ENCODE measurements around the gene BRWD1.

Gene BRWD1

DNA sequence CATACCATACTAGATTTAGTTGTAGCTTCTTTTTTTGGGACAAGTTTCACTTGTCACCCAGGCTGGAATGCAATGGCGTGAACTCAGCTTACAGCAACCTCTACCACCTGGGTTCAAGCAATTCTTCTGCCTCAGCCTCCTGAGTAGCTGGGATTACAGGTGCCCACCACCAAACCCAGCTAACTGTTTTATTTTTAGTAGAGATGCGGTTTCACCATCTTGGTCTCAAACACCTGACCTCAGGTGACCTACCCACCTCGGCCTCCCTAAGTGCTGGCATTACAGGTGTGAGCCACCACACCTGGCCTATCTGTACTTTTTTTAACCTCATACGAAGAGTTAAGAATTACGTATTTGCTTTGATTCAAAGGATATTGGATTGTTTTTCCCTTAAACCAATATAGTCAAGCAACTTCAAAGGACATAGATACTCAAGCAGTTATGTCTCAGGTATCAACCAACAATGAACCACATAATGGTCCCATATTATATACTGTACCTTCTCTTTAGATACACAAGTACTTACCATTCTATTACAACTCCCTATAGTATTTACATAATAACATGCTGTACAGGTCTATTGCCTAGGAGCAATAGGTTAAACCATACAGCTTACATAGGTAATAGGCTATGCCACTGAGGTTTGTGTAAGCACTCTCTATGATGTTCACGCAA lies 28.0 kb upstream of the BRWD1 start:
- TF ChIP-seq, protein P1, sequence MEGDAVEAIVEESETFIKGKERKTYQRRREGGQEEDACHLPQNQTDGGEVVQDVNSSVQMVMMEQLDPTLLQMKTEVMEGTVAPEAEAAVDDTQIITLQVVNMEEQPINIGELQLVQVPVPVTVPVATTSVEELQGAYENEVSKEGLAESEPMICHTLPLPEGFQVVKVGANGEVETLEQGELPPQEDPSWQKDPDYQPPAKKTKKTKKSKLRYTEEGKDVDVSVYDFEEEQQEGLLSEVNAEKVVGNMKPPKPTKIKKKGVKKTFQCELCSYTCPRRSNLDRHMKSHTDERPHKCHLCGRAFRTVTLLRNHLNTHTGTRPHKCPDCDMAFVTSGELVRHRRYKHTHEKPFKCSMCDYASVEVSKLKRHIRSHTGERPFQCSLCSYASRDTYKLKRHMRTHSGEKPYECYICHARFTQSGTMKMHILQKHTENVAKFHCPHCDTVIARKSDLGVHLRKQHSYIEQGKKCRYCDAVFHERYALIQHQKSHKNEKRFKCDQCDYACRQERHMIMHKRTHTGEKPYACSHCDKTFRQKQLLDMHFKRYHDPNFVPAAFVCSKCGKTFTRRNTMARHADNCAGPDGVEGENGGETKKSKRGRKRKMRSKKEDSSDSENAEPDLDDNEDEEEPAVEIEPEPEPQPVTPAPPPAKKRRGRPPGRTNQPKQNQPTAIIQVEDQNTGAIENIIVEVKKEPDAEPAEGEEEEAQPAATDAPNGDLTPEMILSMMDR (IDR thresholded peaks at IDR 0.05) = no peak

DNA sequence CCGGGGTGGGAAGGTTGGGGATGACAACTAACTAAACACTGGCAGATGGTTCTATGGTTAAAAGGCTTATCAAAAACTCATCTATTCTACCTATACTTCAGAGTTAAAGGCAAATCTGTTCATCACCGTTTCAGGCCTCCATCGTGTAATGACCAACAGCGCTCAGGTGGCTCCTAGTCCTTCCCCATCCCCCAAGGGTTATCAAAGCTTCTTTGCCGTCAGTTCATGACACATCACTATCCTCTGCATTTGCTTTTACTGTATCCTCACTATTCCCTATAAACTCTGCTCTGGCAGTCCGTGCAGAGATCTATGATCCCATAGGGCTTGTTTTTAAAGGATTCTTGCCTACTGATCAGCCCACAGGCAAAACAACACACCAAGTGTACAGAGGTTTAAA lies 27.3 kb upstream of the BRWD1 start:
- TF ChIP-seq, protein P1 (IDR thresholded peaks at IDR 0.05) = no peak

DNA sequence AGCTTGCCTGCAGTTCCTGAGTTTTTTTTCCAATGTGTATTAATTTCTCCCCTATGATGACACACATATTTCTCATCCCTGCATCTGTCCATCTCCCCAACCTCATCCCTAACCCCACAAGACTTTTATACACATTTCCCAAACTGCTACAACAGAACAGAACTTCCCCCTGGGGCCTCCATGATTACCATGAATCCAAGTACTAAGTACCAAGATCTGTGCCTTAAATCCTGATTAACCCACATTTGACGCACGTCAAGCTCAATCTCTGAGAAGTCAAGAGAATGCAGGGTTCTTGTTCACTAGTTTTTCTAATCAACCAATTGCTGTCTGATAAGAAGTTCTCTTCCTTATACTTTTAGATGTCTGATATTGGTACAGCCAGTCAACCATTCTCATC lies 25.8 kb upstream of the BRWD1 start:
- TF ChIP-seq, protein P1 (IDR thresholded peaks at IDR 0.05) = no peak

DNA sequence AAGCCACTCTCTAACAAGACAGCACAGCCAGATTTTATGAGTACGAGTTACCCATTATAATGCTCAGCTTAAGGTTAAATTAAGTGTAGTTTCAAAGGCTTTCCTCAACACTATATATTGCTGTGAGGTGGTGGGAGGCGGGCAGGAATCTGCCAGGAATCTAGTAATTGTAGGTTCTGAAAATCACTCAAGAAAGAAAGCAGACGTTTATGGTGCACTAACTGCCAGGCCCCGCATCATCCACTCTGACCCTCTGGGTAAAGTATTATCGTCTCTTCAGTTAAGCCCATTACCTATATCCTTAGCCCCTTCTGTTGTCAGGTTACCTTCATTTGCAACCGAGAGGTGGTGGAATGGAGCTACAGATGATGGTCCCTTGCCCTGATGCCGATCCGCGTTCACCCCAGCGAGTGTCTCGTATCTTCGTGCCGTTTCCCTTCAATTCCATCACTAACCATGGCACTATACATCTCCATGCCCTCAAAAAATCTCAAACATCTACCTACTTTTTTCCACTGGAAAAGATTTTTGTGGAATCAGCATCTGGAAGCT lies 23.1 kb upstream of the BRWD1 start:
- TF ChIP-seq, protein P1 (IDR thresholded peaks at IDR 0.05) = no peak

DNA sequence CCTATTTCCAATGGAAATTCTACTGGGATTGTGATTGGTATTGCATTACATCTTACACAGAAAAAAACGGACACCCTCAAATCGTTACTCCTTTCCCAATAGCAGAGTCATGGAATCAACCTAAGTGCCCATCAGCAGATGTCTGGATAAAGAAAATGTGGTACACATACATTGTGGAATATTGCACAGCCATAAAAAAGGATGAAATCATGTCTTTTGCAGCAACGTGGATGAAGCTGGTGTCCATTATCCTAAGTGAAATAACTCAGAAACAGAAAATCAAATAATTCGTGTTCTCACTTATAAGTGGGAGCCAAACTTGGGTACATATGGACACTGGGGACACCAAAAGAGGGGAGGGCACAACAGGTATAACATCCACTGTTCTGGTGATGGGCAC lies 21.2 kb upstream of the BRWD1 start:
- TF ChIP-seq, protein P1 (IDR thresholded peaks at IDR 0.05) = no peak

DNA sequence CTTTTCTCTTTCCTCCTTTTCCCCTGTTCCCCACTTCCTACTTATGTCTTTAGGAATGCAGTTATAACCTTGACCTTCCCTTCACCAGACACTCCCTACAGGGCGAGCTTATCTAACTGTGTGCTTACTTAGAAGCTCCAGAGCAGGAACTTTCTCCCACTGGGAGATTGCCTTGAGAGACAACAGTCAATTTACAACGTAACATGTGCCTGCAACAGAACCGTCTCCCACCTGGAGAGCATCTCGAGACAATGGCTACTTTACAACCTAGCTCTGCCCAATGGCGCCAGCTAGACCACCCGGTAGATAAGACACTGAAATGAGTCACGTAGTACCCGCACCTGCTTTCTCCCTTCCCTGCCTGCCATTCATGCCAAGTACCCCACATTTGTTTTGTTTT lies 18.7 kb upstream of the BRWD1 start:
- TF ChIP-seq, protein P1 (IDR thresholded peaks at IDR 0.05) = no peak

DNA sequence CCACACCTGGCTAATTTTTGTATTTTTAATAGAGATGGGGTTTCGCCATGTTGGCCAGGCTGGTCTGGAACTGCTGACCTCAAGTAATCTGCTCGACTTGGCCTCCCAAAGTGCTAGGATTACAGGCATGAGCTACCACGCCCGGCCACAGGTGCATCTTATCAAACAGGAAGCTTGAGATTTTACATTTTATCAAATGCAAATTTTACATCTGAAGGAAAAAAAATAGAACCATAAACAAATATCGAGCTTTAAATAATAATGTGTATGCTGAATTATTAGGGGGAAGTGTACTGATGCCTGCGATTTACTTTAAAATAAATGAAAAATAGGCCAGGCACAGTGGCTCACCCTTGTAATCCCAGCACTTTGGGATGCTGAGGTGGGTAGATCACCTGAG lies 16.6 kb upstream of the BRWD1 start:
- TF ChIP-seq, protein P1 (IDR thresholded peaks at IDR 0.05) = no peak

Data from LNCAP (cell line).